Lung (tissue), 12 donors: ENCODE measurements around the gene HECTD1. TPM values are rescaled to one million over a fixed set of nuclear protein-coding genes. Genes with fewer than 3 reads are reported as not detected.

Source experiments
- ATAC-seq: fragments of 200-7000 bp; cut with Tn5 transposase; one replicate; pipeline ENCODE4 v1.9.1; 2020; ENCODE audit warnings: moderate number of reproducible peaks; ENCODE audit not compliant: insufficient read depth, low FRiP score
- DNase-seq, 3 donors: peaks; one replicate each; pipeline ENCODE4 v3.0.0-alpha.2; 2013 to 2017
- H3K27ac ChIP-seq, 2 donors: one replicate each; pipeline ENCODE4 v1.5.1; 2013; ENCODE audit warnings: mild to moderate bottlenecking in 2 of 2, moderate library complexity in 2 of 2, control low read depth in 1 of 2, inconsistent platforms in 1 of 2, low read depth in 1 of 2, low read length in 1 of 2
- H3K27me3 ChIP-seq, 3 donors: one replicate each; pipeline ENCODE4 v1.5.1; 2013; ENCODE audit warnings: low read length in 2 of 3; ENCODE audit not compliant: control insufficient read depth in 3 of 3, insufficient read depth in 3 of 3
- H3K36me3 ChIP-seq, 4 donors: one replicate each; pipeline ENCODE4 v1.5.1; 2013; ENCODE audit warnings: low read length in 4 of 4, mild to moderate bottlenecking in 1 of 4, moderate library complexity in 1 of 4; ENCODE audit not compliant: control insufficient read depth in 4 of 4, insufficient read depth in 4 of 4
- H3K4me1 ChIP-seq, 5 donors: one replicate each; pipeline ENCODE4 v1.5.1; 2013; ENCODE audit warnings: low read length in 5 of 5, mild to moderate bottlenecking in 2 of 5, moderate library complexity in 1 of 5; ENCODE audit not compliant: control insufficient read depth in 5 of 5, insufficient read depth in 5 of 5
- H3K4me3 ChIP-seq: one replicate; pipeline ENCODE4 v1.5.1; 2013; ENCODE audit warnings: mild to moderate bottlenecking, control low read depth, moderate library complexity
- H3K9ac ChIP-seq, 2 donors: one replicate each; pipeline ENCODE4 v1.5.1; 2013; ENCODE audit warnings: low read length in 2 of 2, control low read depth in 1 of 2; ENCODE audit not compliant: insufficient read depth in 1 of 2
- H3K9me3 ChIP-seq, 4 donors: one replicate each; pipeline ENCODE4 v1.5.1; 2013; ENCODE audit warnings: low read length in 3 of 4, mild to moderate bottlenecking in 1 of 4, moderate library complexity in 1 of 4; ENCODE audit not compliant: control insufficient read depth in 4 of 4, insufficient read depth in 3 of 4
- WGBS, 2 donors: extraction: QIAGEN DNeasy Blood & Tissue Kit; methylation state at CpG; one replicate each; pipeline ENCODE4 v1.1.7; 2013; 5-methylcytosine and 5-hydroxymethylcytosine counted together
- polyA plus RNA-seq, 2 donors: library from polyadenylated mRNA; stranded (reverse); fragments of 200-250 nt; gene quantifications; one replicate each; pipeline ENCODE4 v1.2.1, GENCODE V29; 2013
- total RNA-seq, 2 donors: library from RNA; depleted of rRNA in 1 of 2; stranded (reverse); fragments of >200 nt in 1 of 2; gene quantifications; one replicate each; pipeline ENCODE4 v1.2.1, GENCODE V29; 2014 to 2021
- TF ChIP-seq, protein P1 (sequence below): IDR thresholded peaks from 2 replicates; pipeline ENCODE4 v1.5.1; 2012; ENCODE audit warnings: mild to moderate bottlenecking; ENCODE audit errors: control extremely low read depth, extremely low read depth
- donor health status: control.
- donor health status: control.
- donor health status: Bipolar disorder and iron deficiency.
- donor health status: healthy.
- donor health status: DM: yes; HTN: yes; CAD: no.

HECTD1 gene
- total and polyA plus RNA-seq, 4 donors, result 44.8 to 399 (median 97.9) TPM

DNA sequence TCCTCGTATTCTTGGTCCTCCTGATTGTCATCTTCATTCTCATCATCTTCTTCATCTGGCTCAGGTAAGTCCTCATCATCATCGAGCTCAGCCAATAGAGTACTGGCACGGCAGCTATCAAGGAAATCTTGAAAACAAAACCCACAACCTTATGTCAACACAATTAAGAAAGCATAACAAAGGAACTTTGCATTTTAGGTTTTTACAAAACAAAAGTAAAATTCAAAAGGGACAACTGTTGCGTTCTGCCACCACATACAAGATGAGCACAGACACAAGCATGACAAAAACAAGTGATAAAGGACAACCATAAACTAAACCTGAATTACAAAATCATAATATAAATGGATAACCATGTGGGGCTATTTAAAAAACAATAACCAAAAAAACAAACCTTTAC is 84.7 kb downstream of the HECTD1 start:
- TF ChIP-seq, protein P1, sequence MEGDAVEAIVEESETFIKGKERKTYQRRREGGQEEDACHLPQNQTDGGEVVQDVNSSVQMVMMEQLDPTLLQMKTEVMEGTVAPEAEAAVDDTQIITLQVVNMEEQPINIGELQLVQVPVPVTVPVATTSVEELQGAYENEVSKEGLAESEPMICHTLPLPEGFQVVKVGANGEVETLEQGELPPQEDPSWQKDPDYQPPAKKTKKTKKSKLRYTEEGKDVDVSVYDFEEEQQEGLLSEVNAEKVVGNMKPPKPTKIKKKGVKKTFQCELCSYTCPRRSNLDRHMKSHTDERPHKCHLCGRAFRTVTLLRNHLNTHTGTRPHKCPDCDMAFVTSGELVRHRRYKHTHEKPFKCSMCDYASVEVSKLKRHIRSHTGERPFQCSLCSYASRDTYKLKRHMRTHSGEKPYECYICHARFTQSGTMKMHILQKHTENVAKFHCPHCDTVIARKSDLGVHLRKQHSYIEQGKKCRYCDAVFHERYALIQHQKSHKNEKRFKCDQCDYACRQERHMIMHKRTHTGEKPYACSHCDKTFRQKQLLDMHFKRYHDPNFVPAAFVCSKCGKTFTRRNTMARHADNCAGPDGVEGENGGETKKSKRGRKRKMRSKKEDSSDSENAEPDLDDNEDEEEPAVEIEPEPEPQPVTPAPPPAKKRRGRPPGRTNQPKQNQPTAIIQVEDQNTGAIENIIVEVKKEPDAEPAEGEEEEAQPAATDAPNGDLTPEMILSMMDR, result no peak
- Histone ChIP-seq H3K4me3 (no peak overlapping the region), H3K27me3 (no peaks in the 10 kb centered on the region), H3K9me3 (peaks cover 0 to 2% (median 0%) of the 10 kb centered on the region in 4 donors), H3K9ac (no peak overlapping the region), H3K27ac (no peak overlapping the region), H3K36me3 (peaks cover 22 to 47% (median 32%) of the 10 kb centered on the region in 4 donors), H3K4me1 (no peaks in the 10 kb centered on the region)
- WGBS, 2 donors, result 89 to 92% methylated on average over 4 of the region's 4 CpGs
- no peak for DNase-seq
- ATAC-seq, result no peak

DNA sequence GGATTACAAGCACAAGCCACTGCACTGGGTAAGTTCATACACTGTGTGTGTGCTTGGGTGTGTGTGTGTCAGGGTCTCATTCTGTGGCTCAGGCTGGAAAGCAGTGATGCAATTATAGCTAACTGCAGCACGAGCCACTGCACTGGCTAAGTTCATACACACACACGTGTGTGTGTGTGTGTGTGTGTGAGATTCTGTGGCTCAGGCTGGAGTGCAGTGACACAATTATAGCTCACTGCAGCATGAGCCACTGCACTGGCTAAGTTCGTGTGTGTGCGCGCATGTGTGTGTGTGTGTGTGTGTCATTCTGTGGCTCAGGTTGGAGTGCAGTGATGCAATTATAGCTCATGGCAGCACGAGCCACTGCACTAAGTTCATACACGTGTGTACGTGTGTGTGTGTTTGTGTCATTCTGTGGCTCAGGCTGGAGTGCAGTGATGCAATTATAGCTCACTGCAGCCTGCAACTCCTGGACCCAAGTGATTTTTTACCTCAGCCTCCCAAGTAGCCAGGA is 85.4 kb downstream of the HECTD1 start:
- TF ChIP-seq, protein P1, result no peak

DNA sequence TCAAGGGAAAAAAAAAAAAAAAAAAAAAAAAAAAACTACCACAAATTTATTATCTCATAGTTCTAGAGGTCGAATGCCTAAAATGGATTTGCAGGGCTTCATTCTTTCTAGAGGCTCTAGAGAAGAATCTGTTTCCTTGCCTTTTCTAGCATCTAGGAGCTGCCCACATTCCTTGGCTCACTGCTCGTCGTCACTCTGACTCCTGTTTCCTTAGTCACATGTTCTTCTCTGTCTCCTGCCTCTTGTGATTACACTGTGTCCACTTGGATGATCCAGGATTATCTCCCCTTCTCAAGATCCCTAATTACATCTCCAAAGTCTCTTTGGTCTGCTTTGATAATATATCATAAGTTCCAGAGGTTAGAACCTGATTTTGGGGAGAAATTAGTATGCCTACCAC is 88.7 kb downstream of the HECTD1 start:
- TF ChIP-seq, protein P1, result no peak
- ATAC-seq, result no peak
- DNase-seq, result no peak
- Histone ChIP-seq H3K4me3 (no peak overlapping the region), H3K9ac (no peak overlapping the region), H3K4me1 (no peaks in the 10 kb centered on the region), H3K27ac (no peak overlapping the region), H3K9me3 (peaks cover 0 to 2% (median 0%) of the 10 kb centered on the region in 4 donors), H3K36me3 (peaks cover 20 to 63% (median 39%) of the 10 kb centered on the region in 4 donors), H3K27me3 (no peaks in the 10 kb centered on the region)
- 85 to 95% methylated on average over 3 of the region's 3 CpGs for WGBS, 2 donors

More for the DNA sequence above, 85.4 kb downstream of the HECTD1 start:
- ATAC-seq, result no peak
- DNase-seq, result peak in 1 of 3 donors; percentile 18
- no peaks in the 10 kb centered on the region for H3K27me3 ChIP-seq
- H3K27ac ChIP-seq, result peak overlapping the region in 1 of 2 donors; percentile 24
- peaks cover 0 to 2% (median 0%) of the 10 kb centered on the region in 4 donors for H3K9me3 ChIP-seq
- H3K36me3 ChIP-seq, result peaks cover 16 to 47% (median 29%) of the 10 kb centered on the region in 4 donors
- H3K9ac ChIP-seq, result no peak overlapping the region
- no peaks in the 10 kb centered on the region for H3K4me1 ChIP-seq
- WGBS, 2 donors, result 60 to 77% methylated on average over 8 of the region's 8 CpGs
- H3K4me3 ChIP-seq, result no peak overlapping the region

DNA sequence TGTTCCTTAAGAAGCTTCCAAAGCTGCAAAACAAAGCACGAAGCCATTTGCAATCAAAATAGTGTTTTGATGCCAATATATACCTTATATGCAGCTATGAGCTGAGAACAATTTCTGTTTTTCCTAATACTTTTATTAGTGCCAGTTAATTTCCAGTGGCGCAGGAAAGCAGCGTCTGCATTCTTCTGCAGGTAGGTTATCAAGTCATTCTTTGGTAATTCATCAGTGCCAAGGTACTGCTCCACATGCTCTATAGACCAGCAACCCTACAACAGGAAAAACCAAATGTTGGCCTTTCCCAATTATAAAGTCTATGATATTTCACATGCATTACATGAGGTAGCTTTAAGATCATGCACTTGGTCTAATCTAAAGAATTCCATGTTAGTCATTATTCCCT is 93.8 kb downstream of the HECTD1 start:
- WGBS, 2 donors, result 96 to 100% methylated on average over 3 of the region's 3 CpGs
- no peak for DNase-seq
- no peak for ATAC-seq

More for the DNA sequence above, 93.8 kb downstream of the HECTD1 start:
- no peak overlapping the region for H3K27ac ChIP-seq
- H3K36me3 ChIP-seq, result peaks cover 23 to 64% (median 42%) of the 10 kb centered on the region in 4 donors
- no peak overlapping the region for H3K4me3 ChIP-seq
- TF ChIP-seq, protein P1, result no peak
- H3K27me3 ChIP-seq, result no peaks in the 10 kb centered on the region
- no peaks in the 10 kb centered on the region for H3K9me3 ChIP-seq
- H3K9ac ChIP-seq, result no peak overlapping the region
- no peaks in the 10 kb centered on the region for H3K4me1 ChIP-seq
